CD4-positive, alpha-beta T cell (primary cell): ENCODE data around the gene FAM227B. TPM values are rescaled to one million over a fixed set of nuclear protein-coding genes. Genes with fewer than 3 reads are reported as not detected.

Experiments
- ATAC-seq: fragments of 200-7000 bp; cut with Tn5 transposase; one replicate; pipeline ENCODE4 v1.10.0; 2022; ENCODE audit warnings: mild to moderate bottlenecking; ENCODE audit not compliant: poor library complexity
- CTCF ChIA-PET: fragments of 350-600 bp; sonication (Branson Sonifier 250); formaldehyde crosslinking; loops from one replicate; lab custom pipeline; 2021; ENCODE audit warnings: antibody characterized with exemption, inconsistent platforms; lab: Charles Lee
- POLR2A ChIA-PET: fragments of 350-600 bp; sonication (Branson Sonifier 250); formaldehyde crosslinking; loops from one replicate; lab custom pipeline; 2021; ENCODE audit warnings: antibody characterized with exemption, inconsistent platforms; lab: Charles Lee
- DNase-seq, 14 experiments: peaks; one replicate each; pipeline ENCODE4 v3.0.0-alpha.2; 2013 to 2020; ENCODE audit warnings: mixed read lengths in 2 of 14
- H3K27ac ChIP-seq, 2 donors: one replicate each; pipeline versions ENCODE4 v1.5.1 to v1.7.0; 2013; ENCODE audit warnings: low read length in 2 of 2, low read depth in 1 of 2, mild to moderate bottlenecking in 1 of 2
- H3K27me3 ChIP-seq, 2 experiments: 1 replicate in 1 of 2; 2 replicates in 1 of 2; pipeline versions ENCODE4 v1.6.1 to v1.7.0; 2013; ENCODE audit warnings: low read length in 2 of 2, control low read depth in 1 of 2, mild to moderate bottlenecking in 1 of 2, moderate library complexity in 1 of 2; ENCODE audit not compliant: insufficient read depth in 2 of 2, control insufficient read depth in 1 of 2
- H3K36me3 ChIP-seq: one replicate; pipeline ENCODE4 v1.6.1; 2013; ENCODE audit warnings: low read length, control low read depth; ENCODE audit not compliant: insufficient read depth
- H3K4me1 ChIP-seq: one replicate; pipeline ENCODE4 v1.6.1; 2013; ENCODE audit warnings: low read length, control low read depth; ENCODE audit not compliant: insufficient read depth
- H3K4me3 ChIP-seq: one replicate; pipeline ENCODE4 v1.5.1; 2013; ENCODE audit warnings: mild to moderate bottlenecking, low read length, moderate library complexity
- H3K9me3 ChIP-seq, 2 experiments: 1 replicate in 1 of 2; 2 replicates in 1 of 2; pipeline versions ENCODE4 v1.6.1 to v1.7.0; 2013; ENCODE audit warnings: low read length in 2 of 2, mild to moderate bottlenecking in 2 of 2, control low read depth in 1 of 2, moderate library complexity in 1 of 2; ENCODE audit not compliant: control insufficient read depth in 1 of 2, insufficient read depth in 1 of 2
- H3K27ac Mint-ChIP-seq: one replicate; pipeline ENCODE4 v1.8.0; 2020; ENCODE audit warnings: mixed read lengths
- H3K27me3 Mint-ChIP-seq: one replicate; pipeline ENCODE4 v1.8.0; 2021; ENCODE audit warnings: mixed read lengths
- H3K36me3 Mint-ChIP-seq: one replicate; pipeline ENCODE4 v1.8.0; 2021; ENCODE audit warnings: low read depth, mixed read lengths
- H3K4me1 Mint-ChIP-seq: one replicate; pipeline ENCODE4 v1.8.0; 2021; ENCODE audit warnings: low read depth, mixed read lengths
- H3K4me3 Mint-ChIP-seq: one replicate; pipeline ENCODE4 v1.8.0; 2020; ENCODE audit warnings: mild to moderate bottlenecking, mixed read lengths
- H3K9me3 Mint-ChIP-seq: one replicate; pipeline ENCODE4 v1.8.0; 2020; ENCODE audit warnings: mixed read lengths
- CTCF ChIP-seq: fragments of 200-600 bp; IDR thresholded peaks from one replicate; pipeline ENCODE4 v1.8.0; 2022; ENCODE audit warnings: antibody characterized with exemption, mild to moderate bottlenecking
- intact Hi-C, 2 experiments: fragments of 100-400 bp; cut with DNase I in 1 of 2; cut with micrococcal nuclease in 1 of 2; formaldehyde crosslinking; loops; one replicate each; pipeline versions ENCODE4 v1.15.1 to v1.9.0; 2023 to 2025; cut with DNase I, micrococcal nuclease
- total RNA-seq, 174 experiments: library from RNA in 2 of 174; stranded (reverse) in 2 of 174; gene quantifications; one replicate each; pipeline ENCODE4 v1.2.3 and lab custom pipeline; 2021 to 2026

Gene FAM227B
- total RNA-seq, 2 experiments from 2014 or later, result 3.0 to 4.4 TPM

GRCh38 chr15:49380912-49381311, 239.7 kb downstream of the FAM227B start:
- DNase-seq, result no peak
- no peaks in the 10 kb centered on the region for H3K36me3 ChIP-seq
- intact Hi-C loops, result no loop called here
- H3K4me1 ChIP-seq, result no peaks in the 10 kb centered on the region
- Mint-ChIP-seq H3K4me3 (no peak overlapping the region), H3K27ac (no peak overlapping the region), H3K9me3 (peaks cover 2% of the 10 kb centered on the region), H3K36me3 (no peaks in the 10 kb centered on the region), H3K27me3 (peaks cover 5% of the 10 kb centered on the region), H3K4me1 (no peaks in the 10 kb centered on the region)
- ChIA-PET POLR2A (no interaction called here), CTCF (no interaction called here)
- no peaks in the 10 kb centered on the region for H3K9me3 ChIP-seq
- no peak overlapping the region for H3K4me3 ChIP-seq
- no peak for TF ChIP-seq CTCF
- H3K27me3 ChIP-seq, result no peaks in the 10 kb centered on the region
- H3K27ac ChIP-seq, result no peak overlapping the region
- ATAC-seq, result no peak

GRCh38 chr15:49379996-49380395, 240.6 kb downstream of the FAM227B start:
- H3K27me3 ChIP-seq, result no peaks in the 10 kb centered on the region
- no peak overlapping the region for H3K4me3 Mint-ChIP-seq
- peaks cover 2% of the 10 kb centered on the region for H3K9me3 Mint-ChIP-seq
- H3K27ac Mint-ChIP-seq, result no peak overlapping the region
- no peak for ATAC-seq
- H3K36me3 Mint-ChIP-seq, result no peaks in the 10 kb centered on the region
- no peaks in the 10 kb centered on the region for H3K36me3 ChIP-seq
- H3K27me3 Mint-ChIP-seq, result peaks cover 5% of the 10 kb centered on the region
- intact Hi-C loops, result no loop called here
- ChIA-PET CTCF (no interaction called here), POLR2A (no interaction called here)
- H3K4me1 Mint-ChIP-seq, result no peaks in the 10 kb centered on the region
- no peaks in the 10 kb centered on the region for H3K9me3 ChIP-seq
- no peak for DNase-seq
- no peaks in the 10 kb centered on the region for H3K4me1 ChIP-seq
- no peak for TF ChIP-seq CTCF
- H3K4me3 ChIP-seq, result no peak overlapping the region
- no peak overlapping the region for H3K27ac ChIP-seq

GRCh38 chr15:49372366-49372765, 248.3 kb downstream of the FAM227B start:
- H3K9me3 ChIP-seq, result peaks cover 0 to 6% of the 10 kb centered on the region in 2 experiments
- no peaks in the 10 kb centered on the region for H3K9me3 Mint-ChIP-seq
- H3K36me3 Mint-ChIP-seq, result no peaks in the 10 kb centered on the region
- ChIA-PET CTCF (no interaction called here), POLR2A (interaction anchor here (0.6 kb wide), 1 partner anchor 947 kb away, joined by 3 read pairs; no protein-coding TSS in a partner anchor)
- no peak for ATAC-seq
- H3K4me3 ChIP-seq, result no peak overlapping the region
- H3K27me3 ChIP-seq, result no peaks in the 10 kb centered on the region
- H3K4me1 Mint-ChIP-seq, result no peaks in the 10 kb centered on the region
- intact Hi-C loops, result no loop called here
- TF ChIP-seq CTCF, result no peak
- no peak for DNase-seq
- H3K27ac ChIP-seq, result no peak overlapping the region
- no peaks in the 10 kb centered on the region for H3K4me1 ChIP-seq
- H3K27me3 Mint-ChIP-seq, result no peaks in the 10 kb centered on the region
- H3K4me3 Mint-ChIP-seq, result no peak overlapping the region
- H3K36me3 ChIP-seq, result no peaks in the 10 kb centered on the region
- H3K27ac Mint-ChIP-seq, result no peak overlapping the region
